GF-D8 (cell line): ENCODE results near the gene CITED2.

Source experiments
- DNase-seq: peaks from one replicate; lab custom pipeline; 2025; lab: John Stamatoyannopoulos, UW

The CITED2 gene

GRCh38 chr6:139330306-139330705, 44.1 kb downstream of the CITED2 start:
- no peak for DNase-seq

- no peak for DNase-seq
These were observed 45.2 kb downstream of the CITED2 start for GRCh38 chr6:139329224-139329623.

GRCh38 chr6:139327038-139327437, 47.4 kb downstream of the CITED2 start:
- DNase-seq: no peak

- DNase-seq: no peak
These were observed 48.8 kb downstream of the CITED2 start for GRCh38 chr6:139325686-139326085.

GRCh38 chr6:139325125-139325524, 49.3 kb downstream of the CITED2 start:
- peak; percentile 76 for DNase-seq

GRCh38 chr6:139324301-139324555, 50.2 kb downstream of the CITED2 start:
- no peak for DNase-seq

GRCh38 chr6:139323511-139324300, 50.7 kb downstream of the CITED2 start:
- peak; percentile 98 for DNase-seq
